SU-DHL-6 (cell line): ENCODE measurements around the gene CCNYL1.

Experiments
- H2AFZ ChIP-seq: fragments of 200-600 bp; sonication (generic); 2 replicates; pipeline ENCODE4 v1.6.1; 2014; ENCODE audit warnings: low read depth, mild to moderate bottlenecking, moderate library complexity, mixed read lengths, antibody characterized with exemption, low read length; ENCODE audit not compliant: severe bottlenecking
- H3F3A ChIP-seq: fragments of 200-600 bp; shearing (Covaris generic); 2 replicates; pipeline ENCODE4 v1.6.0; 2016; ENCODE audit warnings: antibody characterized with exemption, mild to moderate bottlenecking; ENCODE audit not compliant: insufficient read depth
- H3K27ac ChIP-seq: fragments of 200-600 bp; sonication (generic); 2 replicates; pipeline ENCODE4 v1.5.1; 2016; ENCODE audit warnings: low read depth, mild to moderate bottlenecking, low read length, moderate library complexity, mixed read lengths
- H3K27me3 ChIP-seq: fragments of 200-600 bp; sonication (generic), shearing (Covaris generic); 2 replicates; pipeline ENCODE4 v1.6.0; 2014; ENCODE audit warnings: mild to moderate bottlenecking, low read length
- H3K36me3 ChIP-seq: fragments of 200-600 bp; sonication (generic); 2 replicates; pipeline ENCODE4 v1.6.1; 2014; ENCODE audit warnings: mild to moderate bottlenecking, low read length, mixed read lengths
- H3K4me2 ChIP-seq: fragments of 300-600, 200-600 bp; shearing (Covaris generic), sonication (generic); 2 replicates; pipeline ENCODE4 v1.6.0; 2014; ENCODE audit warnings: low read length, low read depth, mild to moderate bottlenecking; ENCODE audit not compliant: poor library complexity, severe bottlenecking
- H3K4me3 ChIP-seq: fragments of 200-600 bp; sonication (generic); 2 replicates; pipeline ENCODE4 v1.5.1; 2014; ENCODE audit warnings: antibody characterized with exemption, low read length, mild to moderate bottlenecking, mixed read lengths; ENCODE audit not compliant: insufficient read depth, poor library complexity, severe bottlenecking
- H3K79me2 ChIP-seq: fragments of 200-600 bp; sonication (generic); 2 replicates; pipeline ENCODE4 v1.6.1; 2014; ENCODE audit warnings: mild to moderate bottlenecking, low read length, moderate library complexity; ENCODE audit not compliant: insufficient read depth
- H3K9ac ChIP-seq: fragments of 200-600 bp; sonication (generic); 2 replicates; pipeline ENCODE4 v1.7.0; 2014; ENCODE audit warnings: mild to moderate bottlenecking, low read length
- H3K9me2 ChIP-seq: fragments of 200-600 bp; sonication (generic); replicated peaks from 2 replicates; pipeline ENCODE4 v1.6.1; 2014; ENCODE audit warnings: low read length; ENCODE audit not compliant: insufficient read depth
- H3K9me3 ChIP-seq: fragments of 200-600 bp; sonication (generic); 2 replicates; pipeline ENCODE4 v1.6.1; 2014; ENCODE audit warnings: low read length, mixed read lengths; ENCODE audit not compliant: insufficient read depth
- H4K20me1 ChIP-seq: fragments of 200-600 bp; sonication (generic); 2 replicates; pipeline ENCODE4 v1.6.1; 2014; ENCODE audit warnings: low read depth, mild to moderate bottlenecking, antibody characterized with exemption, low read length, moderate library complexity, mixed read lengths
- CTCF ChIP-seq: fragments of 200-600 bp; sonication (generic); IDR thresholded peaks from one replicate; pipeline ENCODE4 v1.5.1; 2017; ENCODE audit warnings: antibody characterized with exemption, mild to moderate bottlenecking, low read length, moderate library complexity; ENCODE audit not compliant: insufficient read depth, poor library complexity, severe bottlenecking
- EZH2phosphoT487 ChIP-seq: fragments of 200-600 bp; sonication (generic), shearing (Covaris generic); conservative IDR thresholded peaks from 2 replicates; pipeline ENCODE4 v1.6.1; 2018; ENCODE audit warnings: mild to moderate bottlenecking, antibody characterized with exemption, low read length, moderate library complexity, mixed read lengths

The CCNYL1 gene

GRCh38 chr2:207743514-207743913, 32.1 kb downstream of the CCNYL1 start:
- Histone ChIP-seq H3F3A (no peaks in the 10 kb centered on the region), H3K9me2 (no peaks in the 10 kb centered on the region), H3K27me3 (no peaks in the 10 kb centered on the region), H3K9me3 (no peaks in the 10 kb centered on the region), H3K4me2 (no peak overlapping the region), H4K20me1 (no peaks in the 10 kb centered on the region), H3K36me3 (no peaks in the 10 kb centered on the region), H2AFZ (no peak overlapping the region), H3K9ac (no peak overlapping the region), H3K79me2 (no peaks in the 10 kb centered on the region), H3K4me3 (no peak overlapping the region), H3K27ac (no peak overlapping the region)
- TF ChIP-seq EZH2phosphoT487: no peak
- TF ChIP-seq CTCF: no peak

GRCh38 chr2:207744050-207744449, 32.6 kb downstream of the CCNYL1 start:
- TF ChIP-seq CTCF (no peak), EZH2phosphoT487 (no peak)
- H2AFZ ChIP-seq: no peak overlapping the region

GRCh38 chr2:207744451-207744850, 33.0 kb downstream of the CCNYL1 start:
- Histone ChIP-seq H3K9me2 (no peaks in the 10 kb centered on the region), H3K4me3 (no peak overlapping the region), H3K9me3 (no peaks in the 10 kb centered on the region), H3K27ac (no peak overlapping the region), H4K20me1 (no peaks in the 10 kb centered on the region), H3F3A (no peaks in the 10 kb centered on the region), H3K36me3 (no peaks in the 10 kb centered on the region), H2AFZ (no peak overlapping the region), H3K9ac (no peak overlapping the region), H3K4me2 (no peak overlapping the region), H3K27me3 (no peaks in the 10 kb centered on the region), H3K79me2 (no peaks in the 10 kb centered on the region)
- TF ChIP-seq CTCF: no peak

More at GRCh38 chr2:207744050-207744449, 32.6 kb downstream of the CCNYL1 start:
- Histone ChIP-seq H3K4me2 (no peak overlapping the region), H3K79me2 (no peaks in the 10 kb centered on the region), H3F3A (no peaks in the 10 kb centered on the region), H3K9me3 (no peaks in the 10 kb centered on the region), H4K20me1 (no peaks in the 10 kb centered on the region), H3K4me3 (no peak overlapping the region), H3K27ac (no peak overlapping the region), H3K9me2 (no peaks in the 10 kb centered on the region), H3K9ac (no peak overlapping the region), H3K27me3 (no peaks in the 10 kb centered on the region), H3K36me3 (no peaks in the 10 kb centered on the region)
